ENCODE data around the gene SPIC. TPM values are rescaled to one million over a fixed set of nuclear protein-coding genes. Genes with fewer than 3 reads are reported as not detected.
"Not testable (repeated sequence)": the region's sequence is repeated elsewhere in the genome, so short reads cannot be mapped to it uniquely, and the experiment has no call there.

SPIC gene
- total and polyA plus RNA-seq, 2 experiments from 2014 or later, result not detected

DNA sequence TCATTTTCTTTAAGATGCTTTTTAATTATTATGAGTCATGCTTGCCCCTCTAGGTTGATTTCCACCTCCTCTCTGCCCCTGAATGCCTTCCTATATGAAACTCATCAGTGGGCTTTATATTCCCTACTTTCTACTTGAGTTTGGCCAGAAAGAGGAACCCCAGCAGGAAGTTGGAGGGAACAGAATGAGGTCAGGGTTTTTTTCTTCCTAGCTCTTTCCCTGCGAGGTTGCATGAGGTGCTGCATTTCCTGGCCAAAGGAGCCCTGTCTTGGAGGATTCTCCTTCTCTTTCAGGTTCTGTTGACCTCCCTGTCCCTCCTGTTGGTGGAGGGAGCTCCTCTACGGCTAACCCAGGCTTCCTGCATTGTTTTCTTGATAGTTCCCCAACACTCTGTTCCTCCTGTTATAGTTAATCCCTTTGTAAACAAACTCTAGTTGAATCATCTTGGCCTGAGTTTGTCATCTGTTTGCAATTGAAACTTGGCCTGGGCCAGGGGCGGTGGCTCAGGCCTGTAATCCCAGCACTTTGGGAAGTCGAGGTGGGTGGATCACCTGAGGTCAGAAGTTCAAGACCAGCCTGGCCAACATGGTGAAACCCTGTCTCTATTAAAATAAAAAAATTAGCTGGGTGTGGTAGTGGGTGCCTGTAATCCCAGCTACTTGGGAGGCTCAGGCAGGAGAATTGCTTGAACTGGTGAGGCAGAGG, 15.3 kb upstream of the SPIC start:
- H3K4me2 ChIP-seq, result no peak overlapping the region
- peak; percentile 42 for DNase-seq (ENCODE audit: low spot score)
- H2AFZ ChIP-seq, result no peak overlapping the region
- WGBS (ENCODE audit: low lambda C conversion rate, missing lambda C conversion rate), result 15% methylated on average over 4 of the region's 4 CpGs
- no peak for TF ChIP-seq EZH2phosphoT487 (IDR thresholded peaks at IDR 0.05; ENCODE audit: low read depth, severe bottlenecking, unreplicated experiment)
- TF ChIP-seq EZH2 (IDR thresholded peaks at IDR 0.05; ENCODE audit: borderline replicate concordance), result no peak
- TF ChIP-seq, protein P1, sequence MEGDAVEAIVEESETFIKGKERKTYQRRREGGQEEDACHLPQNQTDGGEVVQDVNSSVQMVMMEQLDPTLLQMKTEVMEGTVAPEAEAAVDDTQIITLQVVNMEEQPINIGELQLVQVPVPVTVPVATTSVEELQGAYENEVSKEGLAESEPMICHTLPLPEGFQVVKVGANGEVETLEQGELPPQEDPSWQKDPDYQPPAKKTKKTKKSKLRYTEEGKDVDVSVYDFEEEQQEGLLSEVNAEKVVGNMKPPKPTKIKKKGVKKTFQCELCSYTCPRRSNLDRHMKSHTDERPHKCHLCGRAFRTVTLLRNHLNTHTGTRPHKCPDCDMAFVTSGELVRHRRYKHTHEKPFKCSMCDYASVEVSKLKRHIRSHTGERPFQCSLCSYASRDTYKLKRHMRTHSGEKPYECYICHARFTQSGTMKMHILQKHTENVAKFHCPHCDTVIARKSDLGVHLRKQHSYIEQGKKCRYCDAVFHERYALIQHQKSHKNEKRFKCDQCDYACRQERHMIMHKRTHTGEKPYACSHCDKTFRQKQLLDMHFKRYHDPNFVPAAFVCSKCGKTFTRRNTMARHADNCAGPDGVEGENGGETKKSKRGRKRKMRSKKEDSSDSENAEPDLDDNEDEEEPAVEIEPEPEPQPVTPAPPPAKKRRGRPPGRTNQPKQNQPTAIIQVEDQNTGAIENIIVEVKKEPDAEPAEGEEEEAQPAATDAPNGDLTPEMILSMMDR (IDR thresholded peaks at IDR 0.05; ENCODE audit: poor library complexity), result no peak
- no peaks in the 10 kb centered on the region for H3K36me3 ChIP-seq (replicated peaks; ENCODE audit: insufficient read depth, low read depth)
- no peaks in the 10 kb centered on the region for H4K20me1 ChIP-seq (ENCODE audit: insufficient read depth, poor library complexity, severe bottlenecking)
- H3K27ac ChIP-seq, result peak overlapping the region; percentile 69
- peaks cover 8% of the 10 kb centered on the region for H3K4me1 ChIP-seq (ENCODE audit: insufficient read depth)
- H3K79me2 ChIP-seq, result no peaks in the 10 kb centered on the region
- H3K4me3 ChIP-seq, result no peak overlapping the region
- no peaks in the 10 kb centered on the region for H3K27me3 ChIP-seq
- H3K9me2 ChIP-seq (replicated peaks; ENCODE audit: insufficient read depth), result no peaks in the 10 kb centered on the region
- no peaks in the 10 kb centered on the region for H3K9me3 ChIP-seq (ENCODE audit: low read depth)

DNA sequence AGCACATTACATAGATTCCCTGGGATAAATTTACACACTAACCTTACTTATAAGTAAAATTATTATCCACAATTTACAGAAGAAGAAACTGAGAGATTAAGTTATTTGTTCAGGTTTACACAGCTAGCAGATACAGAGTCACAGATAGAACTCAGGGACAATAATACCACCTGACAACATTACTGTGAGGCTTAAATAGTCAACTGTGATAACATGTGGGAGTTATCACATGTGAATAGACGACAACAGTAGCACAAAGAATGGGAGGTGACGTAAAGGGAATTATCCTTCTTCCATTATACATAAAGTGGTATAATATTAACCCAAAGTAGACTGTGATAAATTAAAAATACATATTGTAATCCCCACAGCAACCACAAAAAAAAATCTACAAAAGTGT, 6.2 kb upstream of the SPIC start:
- 59% methylated on average over 2 of the region's 2 CpGs for WGBS (ENCODE audit: low lambda C conversion rate, missing lambda C conversion rate)

DNA sequence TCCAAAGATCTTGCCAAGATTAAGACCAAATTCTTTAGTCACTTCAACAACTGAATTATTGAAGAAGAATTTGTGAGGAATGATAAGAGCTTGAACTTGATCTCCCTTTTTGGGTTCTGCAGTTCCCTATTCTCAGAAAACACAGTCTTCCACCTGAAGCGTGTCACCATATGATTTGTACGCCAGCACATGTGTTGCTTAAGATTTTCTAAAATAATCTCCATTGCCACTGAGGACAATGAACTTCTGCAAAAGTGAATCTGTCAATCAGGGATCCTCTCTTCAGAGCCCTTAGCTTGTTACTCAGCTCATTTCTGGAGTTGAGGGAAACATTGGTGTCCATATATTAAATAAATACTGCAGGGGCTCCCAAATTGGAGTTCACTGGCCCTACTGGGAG, 4.2 kb upstream of the SPIC start:
- Histone ChIP-seq H3K4me3 (no peak overlapping the region), H3K27me3 (no peaks in the 10 kb centered on the region), H3K36me3 (replicated peaks; ENCODE audit: insufficient read depth, low read depth) (no peaks in the 10 kb centered on the region), H2AFZ (no peak overlapping the region), H3K9me2 (replicated peaks; ENCODE audit: insufficient read depth) (no peaks in the 10 kb centered on the region), H3K4me2 (no peak overlapping the region), H3K79me2 (no peaks in the 10 kb centered on the region), H3K9me3 (ENCODE audit: low read depth) (no peaks in the 10 kb centered on the region), H3K27ac (no peak overlapping the region), H4K20me1 (ENCODE audit: insufficient read depth, poor library complexity, severe bottlenecking) (no peaks in the 10 kb centered on the region), H3K4me1 (ENCODE audit: insufficient read depth) (no peaks in the 10 kb centered on the region)
- TF ChIP-seq, protein P1 (IDR thresholded peaks at IDR 0.05; ENCODE audit: poor library complexity), result no peak
- TF ChIP-seq EZH2 (IDR thresholded peaks at IDR 0.05; ENCODE audit: borderline replicate concordance) (no peak), EZH2phosphoT487 (IDR thresholded peaks at IDR 0.05; ENCODE audit: low read depth, severe bottlenecking, unreplicated experiment) (no peak)
- DNase-seq (ENCODE audit: low spot score), result no peak
- 94% methylated on average over 2 of the region's 2 CpGs for WGBS (ENCODE audit: low lambda C conversion rate, missing lambda C conversion rate)

More for the DNA sequence above, 6.2 kb upstream of the SPIC start:
- no peak overlapping the region for H3K4me2 ChIP-seq
- H3K9me2 ChIP-seq (replicated peaks; ENCODE audit: insufficient read depth), result no peaks in the 10 kb centered on the region
- H3K27me3 ChIP-seq, result no peaks in the 10 kb centered on the region
- H3K4me3 ChIP-seq, result no peak overlapping the region
- no peaks in the 10 kb centered on the region for H3K36me3 ChIP-seq (replicated peaks; ENCODE audit: insufficient read depth, low read depth)
- no peak overlapping the region for H2AFZ ChIP-seq
- no peaks in the 10 kb centered on the region for H4K20me1 ChIP-seq (ENCODE audit: insufficient read depth, poor library complexity, severe bottlenecking)
- DNase-seq (ENCODE audit: low spot score), result no peak
- H3K9me3 ChIP-seq (ENCODE audit: low read depth), result no peaks in the 10 kb centered on the region
- no peaks in the 10 kb centered on the region for H3K4me1 ChIP-seq (ENCODE audit: insufficient read depth)
- no peak overlapping the region for H3K27ac ChIP-seq
- TF ChIP-seq EZH2phosphoT487 (IDR thresholded peaks at IDR 0.05; ENCODE audit: low read depth, severe bottlenecking, unreplicated experiment), result no peak
- TF ChIP-seq, protein P1 (IDR thresholded peaks at IDR 0.05; ENCODE audit: poor library complexity), result no peak
- no peak for TF ChIP-seq EZH2 (IDR thresholded peaks at IDR 0.05; ENCODE audit: borderline replicate concordance)
- H3K79me2 ChIP-seq, result no peaks in the 10 kb centered on the region

DNA sequence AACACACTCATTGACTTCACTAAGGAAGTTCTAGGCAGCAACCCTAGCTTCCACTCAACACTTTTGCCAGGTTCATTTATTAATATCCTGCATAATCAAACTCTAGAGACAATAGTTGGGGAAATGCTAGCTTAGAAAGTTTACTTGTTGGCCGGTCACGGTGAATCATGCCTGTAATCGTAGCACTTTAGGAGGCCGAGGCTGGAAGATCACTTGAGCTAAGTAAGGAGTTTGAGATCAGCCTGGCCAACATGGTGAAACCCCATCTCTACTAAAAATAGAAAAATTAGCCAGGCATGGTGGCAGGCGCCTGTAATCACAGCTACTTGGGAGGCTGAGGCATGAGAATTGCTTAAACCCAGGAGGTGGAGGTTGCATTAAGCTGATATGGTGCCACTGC, 3.3 kb upstream of the SPIC start:
- H3K4me1 ChIP-seq (ENCODE audit: insufficient read depth); DNase-seq (ENCODE audit: low spot score); H3K4me2 ChIP-seq; H2AFZ ChIP-seq; H3K9me2 ChIP-seq (replicated peaks; ENCODE audit: insufficient read depth); H3K4me3 ChIP-seq; H3K36me3 ChIP-seq (replicated peaks; ENCODE audit: insufficient read depth, low read depth); H3K27ac ChIP-seq; H4K20me1 ChIP-seq (ENCODE audit: insufficient read depth, poor library complexity, severe bottlenecking); H3K27me3 ChIP-seq; H3K9me3 ChIP-seq (ENCODE audit: low read depth); H3K79me2 ChIP-seq: not testable (repeated sequence)
- WGBS (ENCODE audit: low lambda C conversion rate, missing lambda C conversion rate), result 93% methylated on average over 5 of the region's 5 CpGs

Measured in hepatocyte (in vitro differentiated cells).